ENCODE data around the gene SYT7. TPM values are rescaled to one million over a fixed set of nuclear protein-coding genes. Genes with fewer than 3 reads are reported as not detected.

Gene SYT7
- total RNA-seq, 1 donor from 2014 or later = 18.9 TPM

GRCh38 chr11:61539831-61540357 is 41.0 kb downstream of the SYT7 start:
- TF ChIP-seq CTCF (IDR thresholded peaks at IDR 0.05; ENCODE audit: borderline replicate concordance) = no peak
- Histone ChIP-seq H3K9me3 (replicated peaks) (no peaks in the 10 kb centered on the region), H3K4me3 (no peak overlapping the region), H3K27ac (replicated peaks) (no peak overlapping the region), H3K36me3 (no peaks in the 10 kb centered on the region), H3K27me3 (ENCODE audit: low read depth) (no peaks in the 10 kb centered on the region), H3K4me1 (peaks cover 59% of the 10 kb centered on the region)
- intact Hi-C loops (cut with micrococcal nuclease) = no loop called here
- no peak for DNase-seq

- no peaks in the 10 kb centered on the region for H3K9me3 ChIP-seq (replicated peaks)
- H3K36me3 ChIP-seq = no peaks in the 10 kb centered on the region
- H3K27me3 ChIP-seq (ENCODE audit: low read depth) = no peaks in the 10 kb centered on the region
- intact Hi-C loops (cut with micrococcal nuclease) = no loop called here
- H3K4me1 ChIP-seq = peaks cover 60% of the 10 kb centered on the region
- no peak overlapping the region for H3K27ac ChIP-seq (replicated peaks)
- no peak for TF ChIP-seq CTCF (IDR thresholded peaks at IDR 0.05; ENCODE audit: borderline replicate concordance)
- no peak overlapping the region for H3K4me3 ChIP-seq
- no peak for DNase-seq
These were observed 41.9 kb downstream of the SYT7 start for GRCh38 chr11:61539006-61539405.

- intact Hi-C loops (cut with micrococcal nuclease) = no loop called here
- TF ChIP-seq CTCF (IDR thresholded peaks at IDR 0.05; ENCODE audit: borderline replicate concordance) = no peak
These were observed 42.3 kb downstream of the SYT7 start for GRCh38 chr11:61538636-61538961.

GRCh38 chr11:61537326-61537725 is 43.5 kb downstream of the SYT7 start:
- H3K9me3 ChIP-seq (replicated peaks) = no peaks in the 10 kb centered on the region
- H3K27ac ChIP-seq (replicated peaks) = no peak overlapping the region
- TF ChIP-seq CTCF (IDR thresholded peaks at IDR 0.05; ENCODE audit: borderline replicate concordance) = no peak
- H3K27me3 ChIP-seq (ENCODE audit: low read depth) = no peaks in the 10 kb centered on the region
- H3K4me3 ChIP-seq = no peak overlapping the region
- no peaks in the 10 kb centered on the region for H3K36me3 ChIP-seq
- intact Hi-C loops (cut with micrococcal nuclease) = no loop called here
- H3K4me1 ChIP-seq = peaks cover 61% of the 10 kb centered on the region
- DNase-seq = no peak

More at GRCh38 chr11:61538636-61538961, 42.3 kb downstream of the SYT7 start:
- Histone ChIP-seq H3K4me3 (no peak overlapping the region), H3K4me1 (peaks cover 64% of the 10 kb centered on the region), H3K27me3 (ENCODE audit: low read depth) (no peaks in the 10 kb centered on the region), H3K9me3 (replicated peaks) (no peaks in the 10 kb centered on the region), H3K27ac (replicated peaks) (no peak overlapping the region), H3K36me3 (no peaks in the 10 kb centered on the region)
- no peak for DNase-seq

- Histone ChIP-seq H3K4me1 (peaks cover 56% of the 10 kb centered on the region), H3K27ac (replicated peaks) (no peak overlapping the region), H3K9me3 (replicated peaks) (no peaks in the 10 kb centered on the region), H3K36me3 (no peaks in the 10 kb centered on the region), H3K4me3 (no peak overlapping the region), H3K27me3 (ENCODE audit: low read depth) (no peaks in the 10 kb centered on the region)
- no peak for DNase-seq
- intact Hi-C loops (cut with micrococcal nuclease) = no loop called here
- TF ChIP-seq CTCF (IDR thresholded peaks at IDR 0.05; ENCODE audit: borderline replicate concordance) = no peak
These were observed 44.1 kb downstream of the SYT7 start for GRCh38 chr11:61536676-61537270.

Measured in left ventricle myocardium inferior (tissue), 1 donor.